NCI-H2196 (cell line): Measurements from ENCODE around the gene AMHR2.
A peak's percentile ranks its signal among the peaks of the same experiment; 100 is the strongest.
"Not testable (repeated sequence)": the region's sequence is repeated elsewhere in the genome, so short reads cannot be mapped to it uniquely, and the experiment has no call there.

Experiments used
- DNase-seq: peaks from one replicate; lab custom pipeline; 2025; ENCODE audit not compliant: unreplicated experiment; lab: John Stamatoyannopoulos, UW

AMHR2 gene

DNA sequence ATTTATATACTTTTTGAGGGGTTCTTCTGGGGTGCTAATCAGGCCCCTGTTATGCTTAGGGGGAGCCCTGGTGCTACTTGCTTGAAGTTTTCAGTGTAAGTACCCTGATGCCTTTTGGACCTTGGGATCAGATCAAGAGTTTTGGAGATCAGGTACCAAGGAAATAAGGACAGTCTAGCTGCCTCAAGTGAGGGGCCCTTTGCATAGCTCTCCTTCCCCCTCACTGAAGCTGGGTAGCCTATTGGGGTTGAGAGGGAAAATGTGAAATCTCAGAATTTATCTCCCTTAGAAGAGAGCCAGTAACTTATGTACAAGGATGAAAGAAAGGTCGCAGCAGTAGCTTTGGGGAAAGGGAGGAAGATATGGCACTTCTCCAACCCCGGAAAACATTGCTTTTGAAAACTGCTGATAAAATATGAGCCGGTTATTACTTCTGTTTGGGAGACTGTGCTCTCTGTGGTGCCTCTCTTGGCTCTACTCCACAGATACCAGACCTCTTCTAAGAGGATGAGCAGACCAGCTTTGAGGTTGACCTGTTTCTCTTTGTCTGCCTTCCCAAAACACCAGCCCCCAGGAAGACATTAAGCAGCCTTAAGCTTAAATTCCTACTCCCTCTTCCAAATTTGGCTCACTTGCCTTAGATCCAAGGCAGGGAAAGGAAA, 8.8 kb upstream of the AMHR2 start:
- no peak for DNase-seq

GRCh38 chr12:53415752-53416389, 7.8 kb upstream of the AMHR2 start:
- DNase-seq: peak; percentile 20

DNA sequence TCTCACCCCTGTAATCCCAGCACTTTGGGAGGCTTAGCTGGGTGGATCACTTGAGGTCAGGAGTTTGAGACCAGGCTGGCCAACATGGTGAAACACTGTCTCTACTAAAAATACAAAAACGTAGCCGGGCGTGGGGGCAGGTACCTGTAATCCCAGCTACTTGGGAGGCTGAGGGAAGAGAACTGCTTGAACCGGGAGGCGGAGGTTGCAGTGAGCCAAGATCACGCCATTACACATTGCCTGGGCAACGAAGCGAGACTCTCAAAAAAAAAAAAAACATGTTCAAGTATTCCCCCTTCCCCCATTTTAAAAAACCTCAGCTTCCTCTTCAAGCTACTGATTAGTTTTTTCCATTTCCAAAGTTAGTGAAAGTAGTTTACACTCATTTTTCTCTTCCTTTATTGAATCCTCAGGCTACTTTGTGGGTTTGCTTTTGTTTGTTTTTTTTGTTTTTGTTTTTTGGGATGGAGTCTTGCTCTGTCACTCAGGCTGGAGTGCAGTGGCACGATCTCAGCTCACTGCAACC, 6.3 kb upstream of the AMHR2 start:
- DNase-seq: not testable (repeated sequence)

DNA sequence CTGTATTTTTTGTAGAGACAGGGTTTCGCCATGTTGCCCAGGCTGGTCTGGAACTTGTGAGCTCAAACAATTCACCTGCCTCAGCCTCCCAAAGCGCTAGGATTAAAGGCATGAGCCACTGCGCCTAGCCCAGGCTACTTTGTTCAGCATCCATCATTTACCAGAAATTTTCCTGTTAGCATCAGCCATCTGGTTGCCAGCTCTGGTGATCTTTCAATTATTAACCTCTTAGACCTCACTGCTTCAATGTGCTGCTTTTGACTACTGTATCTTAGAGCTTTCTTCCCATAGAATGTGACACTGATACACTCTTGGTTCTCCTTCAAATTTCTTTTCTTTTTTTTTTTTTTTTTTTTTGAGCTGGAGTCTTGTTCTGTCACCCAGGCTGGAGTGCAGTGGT, 5.4 kb upstream of the AMHR2 start:
- no peak for DNase-seq

GRCh38 chr12:53419756-53420155, 3.9 kb upstream of the AMHR2 start:
- no peak for DNase-seq

DNA sequence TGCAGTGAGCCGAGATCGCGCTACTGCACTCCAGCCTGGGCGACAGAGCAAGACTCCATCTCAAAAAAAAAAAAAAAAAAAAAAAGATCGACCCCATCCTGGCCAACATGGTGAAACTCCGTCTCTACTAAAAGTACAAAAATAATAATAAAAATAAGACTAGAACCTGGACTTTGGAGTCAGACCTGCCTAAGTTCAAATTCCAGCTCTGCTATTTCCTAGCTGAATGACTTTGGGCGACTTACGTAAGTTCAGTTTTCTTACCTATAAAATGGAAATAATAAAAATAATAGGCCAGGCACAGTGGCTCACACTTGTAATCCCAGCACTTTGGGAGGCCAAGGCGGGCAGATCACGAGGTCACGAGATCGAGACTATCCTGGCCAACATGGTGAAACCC, 1.4 kb upstream of the AMHR2 start:
- DNase-seq: not testable (repeated sequence)

- no peak for DNase-seq
Observed at GRCh38 chr12:53424626-53425514, 1.2 kb downstream of the AMHR2 start.

DNA sequence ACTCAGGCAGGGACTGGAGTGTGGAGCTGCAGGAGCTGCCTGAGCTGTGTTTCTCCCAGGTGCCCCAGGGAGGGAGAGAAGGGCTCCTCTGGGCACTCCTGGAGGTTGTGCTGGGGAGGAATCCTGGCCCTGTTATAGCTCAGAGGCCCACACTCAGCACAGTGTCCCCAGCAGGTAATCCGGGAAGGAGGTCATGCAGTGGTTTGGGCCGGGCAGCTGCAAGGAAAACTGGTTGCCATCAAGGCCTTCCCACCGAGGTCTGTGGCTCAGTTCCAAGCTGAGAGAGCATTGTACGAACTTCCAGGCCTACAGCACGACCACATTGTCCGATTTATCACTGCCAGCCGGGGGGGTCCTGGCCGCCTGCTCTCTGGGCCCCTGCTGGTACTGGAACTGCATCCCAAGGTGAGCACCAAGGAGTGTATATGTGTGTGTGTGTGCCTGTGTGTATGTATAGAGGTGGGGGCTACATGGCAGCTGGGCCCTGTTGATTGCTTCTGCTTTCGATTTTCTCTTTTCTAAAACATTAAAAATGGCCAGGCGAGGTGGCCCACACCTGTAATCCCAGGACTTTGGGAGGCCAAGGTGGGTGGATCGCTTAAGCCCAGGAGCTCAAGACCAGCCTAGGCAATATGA, 2.0 kb downstream of the AMHR2 start:
- DNase-seq: no peak

- DNase-seq: no peak
Observed at GRCh38 chr12:53427905-53428594, 4.4 kb downstream of the AMHR2 start.

DNA sequence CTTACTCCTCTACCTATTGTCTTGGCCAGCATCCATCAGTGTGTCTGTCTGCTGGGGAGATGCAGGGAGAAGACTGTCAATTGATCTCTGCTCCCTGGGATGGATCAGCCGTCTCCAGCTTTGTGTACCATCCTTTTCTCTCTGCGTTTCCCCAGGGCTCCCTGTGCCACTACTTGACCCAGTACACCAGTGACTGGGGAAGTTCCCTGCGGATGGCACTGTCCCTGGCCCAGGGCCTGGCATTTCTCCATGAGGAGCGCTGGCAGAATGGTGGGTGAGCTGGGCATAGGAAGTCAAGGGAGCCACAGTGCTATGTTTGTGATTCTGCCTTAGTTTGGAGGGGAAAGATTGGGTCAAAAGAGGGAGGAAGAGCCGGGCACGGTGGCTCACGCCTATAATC, 5.1 kb downstream of the AMHR2 start:
- no peak for DNase-seq

DNA sequence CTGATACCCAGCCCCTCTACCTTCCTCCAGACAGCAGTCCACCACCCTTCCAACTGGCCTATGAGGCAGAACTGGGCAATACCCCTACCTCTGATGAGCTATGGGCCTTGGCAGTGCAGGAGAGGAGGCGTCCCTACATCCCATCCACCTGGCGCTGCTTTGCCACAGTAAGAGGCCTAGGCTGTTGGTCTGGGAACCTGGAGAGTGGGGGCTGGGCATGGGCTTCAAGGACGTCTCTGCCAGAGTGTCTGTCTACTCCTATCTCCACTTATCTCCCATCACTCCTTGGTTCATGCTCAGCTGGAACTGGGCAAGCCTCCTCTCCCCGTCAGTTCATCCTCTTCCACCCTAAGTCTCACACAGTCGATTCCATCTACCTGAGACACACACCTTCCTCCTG, 6.5 kb downstream of the AMHR2 start:
- DNase-seq: no peak

- no peak for DNase-seq
Observed at GRCh38 chr12:53431187-53431586, 7.5 kb downstream of the AMHR2 start.

DNA sequence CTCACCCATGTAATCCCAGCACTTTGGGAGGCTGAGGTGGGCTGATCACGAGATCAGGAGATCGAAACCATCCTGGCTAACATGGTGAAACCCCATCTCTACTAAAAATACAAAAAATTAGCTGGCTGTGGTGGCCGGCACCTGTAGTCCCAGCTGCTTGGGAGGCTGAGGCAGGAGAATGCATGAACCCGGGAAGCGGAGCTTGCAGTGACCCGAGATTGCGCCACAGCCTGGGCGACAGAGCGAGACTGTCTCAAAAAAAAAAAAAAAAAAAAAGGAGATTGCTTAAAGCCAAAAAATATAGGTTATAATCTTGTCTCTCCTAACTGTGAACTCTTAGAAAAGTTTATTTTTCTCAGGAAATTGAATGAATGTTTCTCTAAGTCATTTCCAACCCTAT, 11.7 kb downstream of the AMHR2 start:
- not testable (repeated sequence) for DNase-seq

DNA sequence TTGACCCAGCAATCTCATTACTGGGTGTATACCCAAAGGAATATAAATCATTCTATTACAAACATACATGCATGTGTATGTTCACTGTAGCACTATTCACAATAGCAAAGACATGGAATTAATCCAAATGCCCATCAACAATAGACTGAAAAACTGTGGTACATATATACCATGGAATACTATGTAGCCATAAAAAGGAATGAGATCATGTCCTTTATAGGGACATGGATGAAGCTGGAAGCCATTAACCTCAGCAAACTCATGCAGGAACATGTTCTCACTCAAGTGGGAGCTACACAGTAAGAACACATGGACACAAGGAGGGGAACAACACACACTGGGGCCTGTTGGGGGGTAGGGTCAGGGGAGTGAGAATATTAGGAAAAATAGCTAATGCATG, 15.9 kb downstream of the AMHR2 start:
- not testable (repeated sequence) for DNase-seq

DNA sequence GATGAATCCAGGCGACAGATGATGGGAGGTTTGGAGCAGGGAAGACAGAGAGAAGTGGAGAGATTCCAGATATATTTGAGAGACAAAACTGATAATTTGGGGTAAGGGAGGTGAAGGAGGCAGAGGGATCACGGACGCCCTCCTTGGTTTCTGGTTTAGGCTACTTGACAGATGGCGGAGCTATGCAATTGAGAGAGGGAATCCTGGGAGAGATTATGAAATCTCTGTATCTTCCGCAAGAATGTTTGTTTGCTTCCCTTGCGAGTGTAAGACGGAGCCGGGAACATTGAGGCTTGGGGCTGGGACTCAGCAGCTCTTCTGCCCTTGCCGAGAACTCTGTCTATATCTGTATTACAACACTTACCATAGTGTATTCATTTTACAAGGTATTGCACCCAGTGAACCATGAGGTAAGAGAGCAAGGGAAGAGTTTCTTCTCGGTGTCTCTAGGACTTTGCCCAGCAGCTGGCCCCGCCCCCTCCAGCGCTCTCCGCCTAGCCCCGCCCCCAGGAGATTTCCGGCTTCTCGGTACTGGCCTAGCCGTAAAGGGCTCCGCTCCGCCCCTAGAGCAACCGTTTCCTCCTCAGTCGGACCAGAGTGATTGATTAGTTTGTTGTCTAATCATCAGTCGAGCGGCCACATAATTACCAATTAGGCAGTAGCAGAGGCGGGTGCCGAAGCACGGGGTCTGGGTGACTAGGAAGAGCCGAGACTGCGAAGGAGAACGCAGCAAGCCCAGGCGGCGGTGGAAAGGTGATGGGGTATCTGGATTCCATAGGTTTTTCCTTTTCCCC, 17.6 kb downstream of the AMHR2 start, which contains the start of gene PRR13:
TSS of gene PRR13 (plus strand) at position 695 of the 794 bp plus-strand sequence. CDS start 981 bp downstream, outside the sequence.
- DNase-seq: peak; percentile 99

GRCh38 chr12:53443955-53444354, 20.3 kb downstream of the AMHR2 start:
- no peak for DNase-seq

- not testable (repeated sequence) for DNase-seq
Observed at GRCh38 chr12:53444593-53445325, 21.1 kb downstream of the AMHR2 start.

- no peak for DNase-seq
Observed at GRCh38 chr12:53450936-53451335, 27.3 kb downstream of the AMHR2 start.

GRCh38 chr12:53451661-53452158, 28.1 kb downstream of the AMHR2 start, which contains the start of gene PCBP2:
TSS of gene PCBP2 (plus strand) at chr12:53452102. CDS start at chr12:53454801, 2,699 bp downstream.
- peak; percentile 98 for DNase-seq
